ENCODE results near the gene CCDC146.
A peak's percentile ranks its signal among the peaks of the same experiment; 100 is the strongest.
"Not testable (repeated sequence)": the region's sequence is repeated elsewhere in the genome, so short reads cannot be mapped to it uniquely, and the experiment has no call there.

The CCDC146 gene, protein sequence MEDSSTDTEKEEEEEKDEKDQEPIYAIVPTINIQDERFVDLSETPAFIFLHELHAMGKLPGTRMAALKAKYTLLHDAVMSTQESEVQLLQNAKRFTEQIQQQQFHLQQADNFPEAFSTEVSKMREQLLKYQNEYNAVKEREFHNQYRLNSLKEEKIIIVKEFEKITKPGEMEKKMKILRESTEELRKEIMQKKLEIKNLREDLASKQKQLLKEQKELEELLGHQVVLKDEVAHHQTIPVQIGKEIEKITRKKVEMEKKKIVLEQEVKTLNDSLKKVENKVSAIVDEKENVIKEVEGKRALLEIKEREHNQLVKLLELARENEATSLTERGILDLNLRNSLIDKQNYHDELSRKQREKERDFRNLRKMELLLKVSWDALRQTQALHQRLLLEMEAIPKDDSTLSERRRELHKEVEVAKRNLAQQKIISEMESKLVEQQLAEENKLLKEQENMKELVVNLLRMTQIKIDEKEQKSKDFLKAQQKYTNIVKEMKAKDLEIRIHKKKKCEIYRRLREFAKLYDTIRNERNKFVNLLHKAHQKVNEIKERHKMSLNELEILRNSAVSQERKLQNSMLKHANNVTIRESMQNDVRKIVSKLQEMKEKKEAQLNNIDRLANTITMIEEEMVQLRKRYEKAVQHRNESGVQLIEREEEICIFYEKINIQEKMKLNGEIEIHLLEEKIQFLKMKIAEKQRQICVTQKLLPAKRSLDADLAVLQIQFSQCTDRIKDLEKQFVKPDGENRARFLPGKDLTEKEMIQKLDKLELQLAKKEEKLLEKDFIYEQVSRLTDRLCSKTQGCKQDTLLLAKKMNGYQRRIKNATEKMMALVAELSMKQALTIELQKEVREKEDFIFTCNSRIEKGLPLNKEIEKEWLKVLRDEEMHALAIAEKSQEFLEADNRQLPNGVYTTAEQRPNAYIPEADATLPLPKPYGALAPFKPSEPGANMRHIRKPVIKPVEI

DNA sequence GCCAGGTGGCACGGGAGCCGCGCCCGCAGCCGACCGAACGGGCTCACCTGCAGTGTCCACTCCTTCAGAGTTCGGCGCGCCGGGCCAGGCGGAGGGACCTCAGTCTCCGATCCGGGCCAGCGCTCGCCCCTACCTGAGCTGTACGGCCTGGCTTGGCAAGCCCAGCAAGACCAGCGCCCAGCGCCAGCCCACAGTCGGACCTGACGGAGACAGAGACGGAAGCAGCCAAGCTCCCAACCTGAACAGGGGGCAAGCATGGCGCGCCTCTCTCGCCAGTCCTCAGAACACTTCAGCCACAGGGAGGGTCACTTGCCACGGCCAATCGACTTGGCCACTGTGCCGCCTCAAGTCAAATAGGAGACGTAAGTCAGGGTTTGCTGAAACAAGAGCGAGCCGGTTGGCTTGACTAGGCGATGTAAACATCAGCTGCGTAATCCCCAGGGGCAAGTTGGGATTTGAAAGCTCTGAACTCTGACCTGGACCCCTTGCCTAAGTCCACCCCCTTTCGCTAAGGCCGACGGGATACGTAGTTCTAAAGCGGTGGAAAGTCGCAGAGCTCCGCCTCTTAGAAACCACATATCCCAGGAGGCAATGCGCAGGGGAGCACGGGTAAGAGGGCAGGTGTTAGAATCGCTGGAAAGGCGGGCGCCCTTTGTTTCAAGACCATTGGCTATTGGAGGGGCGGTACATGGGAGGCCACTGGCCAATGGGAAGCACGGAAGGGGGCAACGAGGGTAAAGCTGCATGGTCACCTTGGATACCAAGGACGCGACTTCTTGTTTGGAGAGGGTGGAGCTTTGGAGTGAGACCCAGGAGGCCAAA, at the start of gene CCDC146:
CCDC146 (plus strand) TSS at position 756 of the 822 bp plus-strand sequence. CDS start 45,054 bp downstream, outside the sequence.
- DNase-seq (ENCODE audit: low read depth): peak; percentile 87

DNA sequence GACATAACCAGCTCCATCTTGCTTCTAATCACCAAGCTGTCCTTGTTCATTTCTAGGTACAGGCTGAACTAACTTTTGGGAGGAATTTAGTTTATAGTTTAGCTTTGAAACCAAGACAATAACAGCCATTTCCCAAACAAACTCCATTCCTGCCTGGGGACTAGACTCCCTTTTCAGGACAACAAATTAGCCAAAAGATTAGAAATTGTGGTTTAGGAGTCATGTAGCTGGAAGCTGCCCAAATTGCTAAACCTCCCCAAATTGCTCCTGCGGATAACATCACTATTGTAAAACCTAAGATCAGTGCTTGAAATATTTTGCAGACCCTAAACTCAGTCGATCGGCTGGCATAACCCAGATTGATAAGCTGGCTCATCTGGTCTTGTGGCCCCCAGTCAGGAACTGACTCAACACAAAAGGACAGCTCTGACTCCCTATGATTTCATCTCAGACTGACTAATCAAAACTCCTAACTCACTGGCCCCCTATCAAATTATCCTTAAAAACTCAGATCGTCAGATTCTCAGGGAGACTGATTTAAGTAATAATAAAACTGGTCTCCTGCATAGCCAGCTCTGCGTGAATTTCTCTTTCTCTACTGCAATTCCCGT, 47.5 kb upstream of the CCDC146 start:
- DNase-seq (ENCODE audit: low read depth): not testable (repeated sequence)

DNA sequence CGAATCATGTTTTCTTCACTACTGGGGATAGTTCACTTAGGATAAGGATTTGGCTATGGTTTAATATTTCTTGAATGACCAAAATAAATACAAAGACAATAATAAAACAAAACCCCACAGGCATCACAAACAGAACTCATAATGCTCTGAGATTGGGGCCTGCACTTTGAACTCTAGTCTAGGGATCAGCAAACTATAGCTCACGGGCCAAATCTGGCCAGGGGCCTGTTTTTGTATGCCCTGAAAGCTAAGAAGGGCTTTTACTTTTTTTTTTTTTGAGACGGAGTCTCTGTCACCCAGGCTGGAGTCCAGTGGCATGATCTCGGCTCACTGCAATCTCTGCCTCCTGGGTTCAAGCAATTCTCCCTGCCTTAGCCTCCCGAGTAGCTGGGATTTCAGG, 45.4 kb upstream of the CCDC146 start:
- DNase-seq (ENCODE audit: low read depth): not testable (repeated sequence)

DNA sequence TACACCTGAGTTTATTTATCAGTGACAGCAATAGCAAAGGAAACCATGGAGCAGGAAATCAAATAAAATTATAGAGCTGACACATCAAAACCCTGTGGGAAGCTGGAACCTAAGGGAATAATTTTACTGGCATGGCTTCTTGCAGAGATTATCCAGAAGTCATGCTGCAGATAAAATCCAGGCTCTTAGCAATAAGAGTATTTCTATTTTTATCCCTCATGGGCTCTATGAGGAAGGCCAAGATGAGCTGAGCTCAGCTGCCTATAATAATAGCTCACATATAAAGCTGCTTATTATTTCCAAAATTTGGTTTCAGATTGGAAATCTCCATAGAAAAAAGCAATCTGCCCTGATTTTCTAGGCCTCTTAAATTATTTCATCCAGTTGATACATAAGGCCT, 43.3 kb upstream of the CCDC146 start:
- not testable (repeated sequence) for DNase-seq (ENCODE audit: low read depth)

DNA sequence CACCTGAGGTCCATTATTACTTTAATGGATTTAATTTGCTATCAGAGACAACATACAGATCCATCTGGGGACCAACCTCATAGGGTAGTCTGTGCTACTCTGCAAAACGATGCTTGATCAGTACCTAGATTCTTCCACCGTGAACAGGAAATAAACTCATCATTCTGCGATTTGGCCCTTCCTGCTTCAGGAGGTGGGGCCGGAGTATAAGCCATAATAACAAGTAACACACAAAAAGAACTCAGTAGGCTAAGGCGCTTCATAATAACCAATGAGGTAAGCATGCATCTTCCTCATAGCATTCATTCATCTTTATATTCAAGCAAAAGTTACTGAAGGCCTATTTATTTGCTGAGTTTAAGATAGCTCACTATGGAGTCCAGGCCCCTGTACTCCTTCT, 42.8 kb upstream of the CCDC146 start:
- DNase-seq (ENCODE audit: low read depth): not testable (repeated sequence)

DNA sequence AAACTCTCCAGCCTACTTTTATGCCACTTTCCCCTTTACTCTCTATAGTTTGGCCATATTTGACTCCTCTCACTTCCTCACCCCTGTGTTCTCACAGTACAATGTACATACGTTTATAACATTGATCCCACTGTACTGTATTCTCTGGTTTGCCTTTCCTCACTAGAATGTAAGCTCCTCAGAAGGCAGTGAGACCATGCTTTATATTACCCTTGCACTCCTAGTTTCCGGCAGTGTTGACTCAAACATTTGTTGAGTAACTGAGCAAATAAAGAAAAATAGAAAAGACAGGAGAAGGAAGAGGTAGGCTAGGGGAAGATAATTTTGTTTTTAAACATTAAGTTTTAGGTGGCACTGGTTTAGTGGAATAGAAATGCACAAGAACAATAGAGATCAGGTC, 42.2 kb upstream of the CCDC146 start:
- not testable (repeated sequence) for DNase-seq (ENCODE audit: low read depth)

DNA sequence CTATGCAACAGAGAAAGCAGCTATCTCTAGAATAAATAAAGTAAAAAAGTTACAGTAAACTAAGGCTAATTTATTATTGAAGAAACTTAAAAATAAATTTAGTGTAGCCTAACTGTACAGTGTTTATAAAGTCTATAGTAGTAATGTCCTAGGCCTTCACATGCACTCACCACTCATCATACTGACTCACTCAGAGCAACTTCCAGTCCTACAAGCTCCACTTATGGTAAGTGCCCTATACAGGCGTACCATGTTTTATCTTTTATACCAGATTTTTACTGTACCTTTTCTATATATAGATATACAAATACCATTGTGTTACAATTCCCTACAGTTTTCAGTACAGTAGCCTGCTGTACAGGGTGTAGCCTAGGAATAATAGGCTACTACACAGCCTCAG, 40.2 kb upstream of the CCDC146 start:
- not testable (repeated sequence) for DNase-seq (ENCODE audit: low read depth)

DNA sequence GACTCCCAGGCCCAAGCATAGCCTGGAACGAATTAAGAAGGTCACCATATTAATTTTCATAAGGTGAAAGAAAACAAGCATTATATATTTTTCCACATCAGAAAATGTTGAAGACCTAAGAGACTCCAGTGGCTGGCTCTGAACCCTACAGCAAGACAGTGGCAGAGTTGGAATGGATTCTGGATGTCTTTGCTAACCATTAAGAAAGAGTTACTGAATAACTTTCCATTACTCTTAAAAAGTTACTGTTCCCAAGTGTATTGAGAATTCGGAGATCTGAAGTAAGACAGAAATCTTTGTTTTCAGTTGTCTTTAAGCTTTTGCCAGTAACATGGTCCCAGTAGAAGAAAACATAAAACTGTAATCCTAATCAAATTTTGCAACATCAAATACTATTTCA, 30.1 kb upstream of the CCDC146 start:
- DNase-seq (ENCODE audit: low read depth): not testable (repeated sequence)

DNA sequence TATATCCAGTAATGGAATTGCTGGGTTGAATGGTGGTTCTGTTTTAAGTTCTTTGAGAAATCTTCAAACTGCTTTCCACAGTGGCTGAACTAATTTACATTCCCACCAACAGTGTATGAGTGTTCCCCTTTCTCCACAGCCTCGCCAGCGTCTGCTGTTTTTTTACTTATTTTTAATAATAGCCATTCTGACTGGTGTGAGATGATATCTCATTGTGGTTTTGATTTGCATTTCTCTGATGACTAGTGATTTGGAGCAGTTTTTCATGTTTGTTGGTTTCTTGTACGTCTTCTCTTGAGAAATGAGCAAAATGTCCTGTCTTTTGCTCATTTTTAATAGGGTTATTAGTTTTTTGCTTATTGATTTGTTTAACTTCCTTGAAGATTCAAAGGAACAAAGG, 21.9 kb upstream of the CCDC146 start:
- not testable (repeated sequence) for DNase-seq (ENCODE audit: low read depth)

DNA sequence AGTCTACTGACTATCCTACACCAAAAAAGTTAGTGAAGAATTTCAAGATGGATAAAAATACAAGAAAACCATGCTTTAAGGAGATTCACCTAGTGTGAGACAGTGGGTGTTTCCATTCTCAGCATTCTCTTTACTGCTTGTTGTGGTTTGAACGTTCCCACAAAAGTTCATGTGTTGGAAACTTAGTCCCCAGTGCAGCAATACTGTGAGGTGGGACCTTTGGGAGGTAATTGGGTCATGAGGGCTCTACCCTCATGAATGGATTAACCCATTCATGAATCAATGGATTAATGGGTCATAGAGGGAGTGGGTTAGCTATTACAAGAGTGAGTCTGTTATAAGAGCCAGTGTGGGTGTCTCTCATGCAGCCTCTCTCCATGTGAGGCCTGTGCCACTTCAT, 21.2 kb upstream of the CCDC146 start:
- DNase-seq (ENCODE audit: low read depth): not testable (repeated sequence)

DNA sequence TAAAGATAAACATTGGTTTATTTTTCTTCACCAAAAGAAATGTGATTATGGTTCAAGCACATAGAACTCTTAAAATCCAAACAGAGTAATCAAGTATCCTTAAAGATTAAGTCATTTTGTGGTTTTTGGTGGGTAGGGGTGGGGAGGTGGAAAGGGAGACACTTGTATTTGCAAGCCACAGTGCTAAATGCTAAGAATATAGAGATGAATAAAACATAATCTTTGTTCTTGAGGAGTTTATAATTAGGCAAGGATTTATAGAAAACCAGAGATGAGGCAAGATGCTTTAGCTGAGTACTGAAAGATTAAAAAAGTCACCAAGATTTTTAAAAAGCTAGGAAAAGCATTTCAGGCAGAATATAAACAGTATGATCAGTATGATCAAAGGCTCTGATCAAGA, 19.7 kb upstream of the CCDC146 start:
- DNase-seq (ENCODE audit: low read depth): not testable (repeated sequence)

DNA sequence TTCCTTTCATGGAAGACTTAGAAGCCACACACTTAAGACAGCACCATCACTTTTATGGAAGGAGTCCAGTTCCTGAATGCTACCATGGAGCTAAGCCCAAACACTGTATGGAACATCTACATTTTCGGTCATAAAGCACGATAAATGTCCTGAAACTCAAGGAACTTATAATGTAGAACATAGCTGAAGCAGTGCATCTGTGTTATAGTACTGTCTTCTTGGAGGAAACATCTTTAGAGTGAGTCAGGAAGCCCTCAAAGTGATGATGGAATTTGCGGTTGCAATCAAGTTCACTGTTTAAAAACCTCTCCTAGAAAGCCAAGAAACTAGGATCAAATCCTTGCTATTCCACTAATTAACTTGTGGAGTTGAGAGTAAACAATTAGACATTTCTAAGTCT, 16.5 kb upstream of the CCDC146 start:
- DNase-seq (ENCODE audit: low read depth): not testable (repeated sequence)

DNA sequence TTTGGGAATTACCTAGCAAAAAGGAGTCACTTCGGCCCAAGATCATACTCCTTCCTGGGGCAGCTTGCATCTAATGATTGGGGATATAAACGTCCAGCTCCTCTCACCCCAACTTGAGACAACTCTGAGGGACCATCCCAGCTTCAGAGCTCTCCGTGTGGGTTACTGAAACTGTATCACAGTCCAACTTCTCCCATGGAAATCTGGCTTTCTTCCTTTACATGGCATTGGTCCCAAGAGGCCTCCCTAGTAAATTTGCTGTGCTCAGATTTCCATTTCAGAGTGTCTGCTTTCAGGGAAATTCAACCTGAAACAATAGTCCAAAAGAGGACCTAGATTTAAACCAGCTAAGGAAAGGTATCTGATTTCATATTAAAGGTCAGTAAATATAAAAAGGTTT, 14.8 kb upstream of the CCDC146 start:
- DNase-seq (ENCODE audit: low read depth): not testable (repeated sequence)

DNA sequence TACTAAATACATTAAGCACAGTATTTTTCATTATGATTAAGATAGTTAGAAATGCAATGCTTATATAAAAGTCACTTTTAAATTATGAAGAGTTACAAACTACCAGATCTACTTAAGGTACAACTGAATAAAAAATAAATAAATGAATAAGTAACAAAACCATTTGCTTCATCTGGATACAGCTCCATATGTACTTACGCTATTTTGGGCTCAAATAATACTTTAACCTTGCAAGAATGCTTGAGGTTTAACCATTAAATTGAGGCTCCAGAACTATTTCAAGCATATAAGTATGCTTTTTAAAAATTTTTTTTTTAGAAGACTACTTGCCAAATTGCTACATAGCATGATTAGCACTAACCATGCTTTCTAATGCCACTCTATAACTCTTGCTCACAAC, 14.1 kb upstream of the CCDC146 start:
- not testable (repeated sequence) for DNase-seq (ENCODE audit: low read depth)

DNA sequence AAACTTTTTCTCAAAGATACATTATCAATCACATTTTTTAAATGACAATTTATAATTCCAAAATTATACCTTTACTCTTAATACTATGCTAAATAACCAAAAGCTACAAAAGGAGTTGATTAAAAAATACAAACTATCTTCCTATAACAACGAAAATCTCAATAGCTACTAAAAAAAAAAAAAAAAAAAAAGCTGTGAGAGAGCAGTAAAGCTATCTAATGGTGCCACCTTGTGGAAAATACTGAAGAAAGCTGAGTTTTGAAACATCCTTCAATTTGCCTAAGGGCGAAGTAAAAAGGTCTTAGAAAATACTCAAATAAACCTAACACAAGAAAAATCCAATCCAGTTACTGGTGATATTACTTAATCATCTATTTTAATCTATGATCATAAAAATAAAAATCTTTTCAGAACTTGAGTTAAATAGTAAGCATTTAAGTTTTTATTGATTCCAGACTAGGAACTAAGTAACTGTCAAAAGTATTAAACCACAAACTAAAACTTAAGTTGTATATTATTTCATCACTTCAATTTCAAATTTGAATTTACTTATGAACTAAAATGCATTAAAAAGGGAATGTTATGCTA, 9.6 kb upstream of the CCDC146 start:
- DNase-seq (ENCODE audit: low read depth): not testable (repeated sequence)

DNA sequence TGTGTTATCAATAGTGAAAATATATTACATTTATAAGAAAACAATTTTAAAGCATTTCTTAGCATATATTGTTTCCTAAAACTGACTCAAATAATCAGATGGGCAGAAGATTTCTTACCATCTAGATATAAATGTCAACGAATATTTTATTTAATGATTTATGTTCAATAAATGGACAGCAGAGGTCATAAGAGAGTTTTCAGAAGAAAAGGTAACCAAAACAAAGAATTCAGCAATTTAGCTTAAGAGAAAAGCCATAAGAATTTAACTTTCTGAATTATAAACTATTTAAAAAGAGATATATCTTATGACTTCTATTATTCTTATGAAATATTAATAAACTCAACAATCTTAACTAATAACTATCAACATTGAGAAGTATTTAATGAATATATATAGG, 3.1 kb downstream of the CCDC146 start:
- DNase-seq (ENCODE audit: low read depth): not testable (repeated sequence)

DNA sequence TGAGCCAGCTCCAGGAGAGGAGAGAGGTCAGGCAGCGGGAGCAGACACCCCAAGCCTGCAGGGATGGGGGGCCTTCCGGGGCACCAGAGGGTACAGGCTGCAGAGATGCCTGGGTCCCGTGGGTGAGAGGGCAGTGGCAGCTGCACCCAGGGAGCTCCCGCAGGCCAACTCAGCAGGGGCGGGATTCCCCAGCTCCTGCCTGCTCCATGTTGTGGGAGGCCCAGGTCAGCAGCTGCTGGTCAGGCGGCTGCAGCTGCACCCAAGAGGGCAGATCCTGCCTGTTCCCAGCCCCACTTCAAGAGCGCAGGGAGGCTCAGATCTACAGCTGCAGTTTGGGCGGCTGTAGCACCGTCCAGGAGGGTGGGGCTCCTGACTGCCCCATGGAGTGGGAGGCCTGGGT, 4.6 kb downstream of the CCDC146 start:
- not testable (repeated sequence) for DNase-seq (ENCODE audit: low read depth)

DNA sequence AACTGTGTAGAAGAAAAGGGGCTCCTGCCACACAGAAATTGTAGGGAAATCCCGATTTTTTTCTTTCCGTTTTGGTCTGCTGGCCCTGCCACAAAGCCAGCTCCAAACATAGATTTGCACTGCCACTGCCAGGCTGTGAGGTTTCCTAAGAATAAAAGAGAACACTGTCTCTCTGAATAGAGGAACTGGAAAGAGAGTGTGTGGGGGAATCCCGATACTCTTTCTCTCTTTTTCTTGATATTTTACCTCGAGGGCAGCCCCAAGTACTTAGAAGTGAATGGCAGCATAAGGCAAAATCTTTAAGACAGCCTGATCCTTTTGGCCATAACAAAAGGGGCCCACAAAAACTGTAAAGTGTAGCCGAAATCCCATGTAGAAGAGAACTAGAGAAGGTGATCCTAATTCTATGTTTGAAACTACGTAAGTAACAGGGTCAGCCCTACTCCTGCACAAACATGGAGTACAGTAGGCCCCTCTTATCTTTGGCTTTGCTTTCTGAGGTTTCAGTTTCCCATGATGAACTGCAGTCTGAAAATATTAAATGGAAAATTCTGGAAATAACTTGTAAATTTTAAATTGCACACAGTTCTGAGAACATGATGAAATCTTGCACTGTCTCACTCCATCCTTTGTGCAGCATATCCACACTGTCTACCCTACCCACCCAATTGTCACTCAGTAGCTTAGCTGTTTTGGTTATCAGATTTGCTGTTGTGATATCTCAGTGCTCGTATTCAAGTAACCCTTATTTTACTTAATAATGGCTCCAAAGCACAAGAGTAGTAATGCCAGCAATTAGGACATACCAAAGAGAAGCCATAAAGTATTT, 6.4 kb downstream of the CCDC146 start:
- not testable (repeated sequence) for DNase-seq (ENCODE audit: low read depth)

DNA sequence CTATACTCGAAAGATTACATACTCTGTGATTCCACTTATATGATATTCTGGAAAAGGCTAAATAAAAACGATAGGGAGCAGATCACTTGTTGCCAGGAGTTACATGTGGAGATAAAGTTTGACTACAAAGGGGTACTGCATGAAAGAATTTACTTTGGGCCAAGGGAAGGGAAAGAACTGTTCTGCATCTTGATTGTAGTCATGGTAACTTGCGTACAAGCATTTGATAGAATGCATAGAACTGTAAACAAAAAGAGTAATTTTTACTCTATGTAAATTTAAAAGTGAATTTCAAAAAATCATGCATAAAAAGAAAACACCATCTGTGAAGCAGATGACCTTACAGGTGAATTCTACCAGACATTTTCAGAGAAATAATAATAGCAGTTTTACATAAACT, 9.4 kb downstream of the CCDC146 start:
- not testable (repeated sequence) for DNase-seq (ENCODE audit: low read depth)

DNA sequence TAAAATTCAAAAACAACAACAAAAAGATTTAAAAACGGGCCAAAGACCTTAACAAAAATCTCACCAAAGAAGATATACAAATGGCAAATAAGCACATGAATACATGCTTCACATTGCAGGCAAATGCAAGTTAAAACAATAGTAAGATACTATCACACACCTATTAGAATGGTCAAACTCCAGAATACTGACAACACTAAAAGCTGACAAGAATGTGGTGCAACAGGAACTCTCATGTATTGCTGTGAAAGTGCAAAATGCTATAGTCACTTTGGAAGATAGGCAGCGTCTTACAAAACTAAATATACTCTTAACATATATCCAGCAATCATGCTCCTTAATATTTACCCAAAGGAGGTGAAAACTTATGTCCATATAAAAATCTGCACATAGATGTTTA, 16.3 kb downstream of the CCDC146 start:
- not testable (repeated sequence) for DNase-seq (ENCODE audit: low read depth)

Data from HS-5 (cell line).